DND-41 (cell line): ENCODE measurements around the gene OR51B6.

Experiments
- EZH2 ChIP-seq: IDR thresholded peaks from 3 replicates; pipeline ENCODE4 v1.6.1; 2012; ENCODE audit warnings: borderline replicate concordance, low read depth, mild to moderate bottlenecking, moderate library complexity, low read length, inconsistent platforms; ENCODE audit not compliant: severe bottlenecking
- TF ChIP-seq, protein P1 (sequence below): IDR thresholded peaks from 2 replicates; pipeline ENCODE4 v1.5.1; 2012; ENCODE audit warnings: borderline replicate concordance, low read length, moderate library complexity, mild to moderate bottlenecking; ENCODE audit not compliant: poor library complexity, severe bottlenecking; ENCODE audit errors: extremely low read depth

DNA sequence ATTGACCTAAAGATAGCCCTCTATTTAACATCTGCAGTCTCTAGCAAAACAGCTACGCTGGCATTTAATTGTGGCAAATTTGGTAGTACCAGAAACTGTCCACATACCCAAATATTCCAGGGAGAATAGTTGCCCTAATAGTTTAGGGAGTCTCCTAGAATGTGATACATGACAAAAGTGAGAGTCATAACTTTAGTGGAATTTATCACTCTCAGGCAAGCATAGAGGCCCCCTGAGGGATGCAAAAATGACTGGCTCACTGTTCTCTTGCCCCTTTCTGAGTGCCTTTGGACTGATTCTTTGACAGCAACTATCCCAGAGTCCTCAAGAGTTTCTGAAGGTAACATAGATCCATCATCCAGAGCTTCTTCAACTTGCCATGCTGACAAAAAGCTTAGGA is 47.3 kb upstream of the OR51B6 start:
- TF ChIP-seq, protein P1, sequence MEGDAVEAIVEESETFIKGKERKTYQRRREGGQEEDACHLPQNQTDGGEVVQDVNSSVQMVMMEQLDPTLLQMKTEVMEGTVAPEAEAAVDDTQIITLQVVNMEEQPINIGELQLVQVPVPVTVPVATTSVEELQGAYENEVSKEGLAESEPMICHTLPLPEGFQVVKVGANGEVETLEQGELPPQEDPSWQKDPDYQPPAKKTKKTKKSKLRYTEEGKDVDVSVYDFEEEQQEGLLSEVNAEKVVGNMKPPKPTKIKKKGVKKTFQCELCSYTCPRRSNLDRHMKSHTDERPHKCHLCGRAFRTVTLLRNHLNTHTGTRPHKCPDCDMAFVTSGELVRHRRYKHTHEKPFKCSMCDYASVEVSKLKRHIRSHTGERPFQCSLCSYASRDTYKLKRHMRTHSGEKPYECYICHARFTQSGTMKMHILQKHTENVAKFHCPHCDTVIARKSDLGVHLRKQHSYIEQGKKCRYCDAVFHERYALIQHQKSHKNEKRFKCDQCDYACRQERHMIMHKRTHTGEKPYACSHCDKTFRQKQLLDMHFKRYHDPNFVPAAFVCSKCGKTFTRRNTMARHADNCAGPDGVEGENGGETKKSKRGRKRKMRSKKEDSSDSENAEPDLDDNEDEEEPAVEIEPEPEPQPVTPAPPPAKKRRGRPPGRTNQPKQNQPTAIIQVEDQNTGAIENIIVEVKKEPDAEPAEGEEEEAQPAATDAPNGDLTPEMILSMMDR, result no peak
- TF ChIP-seq EZH2, result no peak
